H1 (cell line): ENCODE measurements around the gene WDR77. TPM values are rescaled to one million over a fixed set of nuclear protein-coding genes. Genes with fewer than 3 reads are reported as not detected.

ENCODE experiments used
- CTCF ChIA-PET: fragments of 300-600 bp; sonication (Branson Sonifier 250); formaldehyde crosslinking; loops from one replicate; lab custom pipeline; 2021; ENCODE audit not compliant: partially characterized antibody; lab: Charles Lee
- POLR2A ChIA-PET: fragments of 300-600 bp; sonication (Branson Sonifier 250); formaldehyde crosslinking; loops from one replicate; lab custom pipeline; 2021; ENCODE audit warnings: inconsistent platforms; ENCODE audit not compliant: partially characterized antibody; lab: Charles Lee
- DNase-seq, 2 experiments: peaks; one replicate each; pipeline versions ENCODE4 v3.0.0 to v3.0.0-alpha.2; 2010 to 2022; ENCODE audit warnings: low spot score in 2 of 2, low read depth in 1 of 2, mixed read lengths in 1 of 2
- FAIRE-seq: peaks from 2 replicates; lab custom pipeline; 2011; peaks lifted over from hg19 to GRCh38; lab: Jason Lieb, UNC
- H2AFZ ChIP-seq: 2 replicates; pipeline ENCODE4 v1.8.1; 2012; ENCODE audit warnings: low read length, inconsistent platforms
- H2AK5ac ChIP-seq: 2 replicates; pipeline ENCODE4 v1.6.1; 2013; ENCODE audit warnings: low read depth, low read length
- H2BK120ac ChIP-seq: replicated peaks from 2 replicates; pipeline ENCODE3; 2013; ENCODE audit warnings: low read depth, low read length, inconsistent platforms
- H2BK12ac ChIP-seq: 2 replicates; pipeline ENCODE4 v1.6.1; 2013; ENCODE audit warnings: low read depth, low read length
- H2BK15ac ChIP-seq: 2 replicates; pipeline ENCODE4 v1.6.1; 2013; ENCODE audit warnings: low read length
- H2BK20ac ChIP-seq: 2 replicates; pipeline ENCODE4 v1.6.1; 2013; ENCODE audit warnings: low read length
- H2BK5ac ChIP-seq: 2 replicates; pipeline ENCODE4 v1.6.1; 2013; ENCODE audit warnings: low read depth, low read length
- H3K14ac ChIP-seq: 2 replicates; pipeline ENCODE4 v1.6.1; 2013; ENCODE audit warnings: inconsistent platforms; ENCODE audit not compliant: insufficient read length
- H3K18ac ChIP-seq: 2 replicates; pipeline ENCODE4 v1.6.1; 2013; ENCODE audit warnings: low read length; ENCODE audit errors: extremely low read depth
- H3K23ac ChIP-seq: 2 replicates; pipeline ENCODE4 v1.6.1; 2013; ENCODE audit warnings: inconsistent platforms; ENCODE audit not compliant: insufficient read length
- H3K23me2 ChIP-seq: 2 replicates; pipeline ENCODE4 v1.6.1; 2013; ENCODE audit warnings: low read depth, low read length
- H3K27ac ChIP-seq: 2 replicates; pipeline ENCODE4 v1.6.1; 2011; ENCODE audit warnings: low read depth, low read length, inconsistent platforms
- H3K27me3 ChIP-seq, 4 experiments: replicated peaks in 1 of 4; 1 replicate in 1 of 4; 2 replicates in 3 of 4; pipeline versions ENCODE4 v1.6.1 to v1.8.1; 2011 to 2013; ENCODE audit warnings: low read length in 3 of 4, mild to moderate bottlenecking in 3 of 4, inconsistent platforms in 2 of 4, mixed read lengths in 2 of 4, moderate library complexity in 1 of 4; ENCODE audit not compliant: control insufficient read depth in 3 of 4, insufficient read depth in 3 of 4; ENCODE audit errors: extremely low read depth in 1 of 4
- H3K36me3 ChIP-seq, 4 experiments: 2 replicates each; pipeline versions ENCODE4 v1.6.1 to v1.8.1; 2011 to 2013; ENCODE audit warnings: mild to moderate bottlenecking in 4 of 4, low read length in 3 of 4, moderate library complexity in 2 of 4, control low read depth in 1 of 4, inconsistent platforms in 1 of 4; ENCODE audit not compliant: insufficient read depth in 4 of 4, control insufficient read depth in 2 of 4
- H3K4ac ChIP-seq: replicated peaks from 2 replicates; pipeline ENCODE3; 2013; ENCODE audit warnings: low read length, low read depth, mixed read lengths, inconsistent platforms; ENCODE audit not compliant: insufficient read length
- H3K4me1 ChIP-seq, 4 experiments: replicated peaks in 1 of 4; 1 replicate in 1 of 4; 2 replicates in 3 of 4; pipeline versions ENCODE4 v1.6.1 to v1.8.1; 2011 to 2013; ENCODE audit warnings: low read length in 3 of 4, inconsistent platforms in 2 of 4, mixed read lengths in 1 of 4; ENCODE audit not compliant: insufficient read depth in 4 of 4, control insufficient read depth in 3 of 4
- H3K4me2 ChIP-seq, 2 experiments: 2 replicates each; pipeline versions ENCODE4 v1.6.1 to v1.8.1; 2011 to 2013; ENCODE audit warnings: low read depth in 2 of 2, low read length in 2 of 2, control low read depth in 1 of 2, inconsistent platforms in 1 of 2, mild to moderate bottlenecking in 1 of 2; ENCODE audit not compliant: insufficient read depth in 1 of 2
- H3K4me3 ChIP-seq, 4 experiments: fragments of 200-600, 300-600 bp in 1 of 4; sonication (generic), shearing (Covaris generic), sonication (Bioruptor Twin) in 1 of 4; 2 replicates each; pipeline versions ENCODE4 v1.5.1 to v1.8.1; 2011 to 2016; ENCODE audit warnings: low read length in 4 of 4, low read depth in 3 of 4, control low read depth in 2 of 4, inconsistent platforms in 2 of 4, mild to moderate bottlenecking in 2 of 4, mixed read lengths in 1 of 4, moderate library complexity in 1 of 4; ENCODE audit not compliant: insufficient read depth in 2 of 4; ENCODE audit errors: extremely low read depth in 1 of 4
- H3K56ac ChIP-seq: replicated peaks from 2 replicates; pipeline ENCODE3; 2013; ENCODE audit warnings: low read depth, mild to moderate bottlenecking, mixed read lengths, low read length, inconsistent platforms; ENCODE audit not compliant: insufficient read length
- H3K79me1 ChIP-seq: 2 replicates; pipeline ENCODE4 v1.6.1; 2013; ENCODE audit warnings: low read depth, low read length, control low read depth
- H3K79me2 ChIP-seq, 2 experiments: 2 replicates each; pipeline versions ENCODE4 v1.6.1 to v1.8.1; 2012 to 2013; ENCODE audit warnings: low read length in 2 of 2, mild to moderate bottlenecking in 2 of 2, inconsistent platforms in 1 of 2; ENCODE audit not compliant: insufficient read depth in 2 of 2, control insufficient read depth in 1 of 2
- H3K9ac ChIP-seq, 4 experiments: replicated peaks in 1 of 4; 1 replicate in 1 of 4; 2 replicates in 3 of 4; pipeline versions ENCODE4 v1.6.1 to v1.8.1; 2011 to 2013; ENCODE audit warnings: low read depth in 3 of 4, low read length in 3 of 4, control low read depth in 2 of 4, mild to moderate bottlenecking in 2 of 4, moderate library complexity in 2 of 4, inconsistent platforms in 1 of 4; ENCODE audit errors: extremely low read depth in 1 of 4
- H3K9me3 ChIP-seq, 2 experiments: 2 replicates each; pipeline versions ENCODE4 v1.6.1 to v1.8.1; 2012 to 2013; ENCODE audit warnings: mild to moderate bottlenecking in 2 of 2, moderate library complexity in 2 of 2, control low read depth in 1 of 2, inconsistent platforms in 1 of 2, low read depth in 1 of 2, low read length in 1 of 2, mixed read lengths in 1 of 2; ENCODE audit not compliant: insufficient read depth in 2 of 2
- H4K20me1 ChIP-seq, 2 experiments: replicated peaks in 1 of 2; 2 replicates each; pipeline versions ENCODE3 to v1.8.1; 2011 to 2013; ENCODE audit warnings: inconsistent platforms in 2 of 2, low read length in 2 of 2, mild to moderate bottlenecking in 1 of 2; ENCODE audit not compliant: insufficient read depth in 2 of 2, control insufficient read depth in 1 of 2
- H4K5ac ChIP-seq: 2 replicates; pipeline ENCODE4 v1.6.1; 2013; ENCODE audit warnings: low read length, low read depth, mixed read lengths, inconsistent platforms; ENCODE audit not compliant: insufficient read length
- H4K8ac ChIP-seq: 2 replicates; pipeline ENCODE4 v1.8.0; 2013; ENCODE audit warnings: mild to moderate bottlenecking, moderate library complexity, low read length, inconsistent platforms; ENCODE audit not compliant: insufficient read depth; ENCODE audit errors: extremely low read depth
- H4K91ac ChIP-seq: replicated peaks from 2 replicates; pipeline ENCODE3; 2013; ENCODE audit warnings: low read length, mixed read lengths, inconsistent platforms; ENCODE audit not compliant: insufficient read length
- CBX8 ChIP-seq: fragments of 300-800, 300-1000 bp; sonication (generic); IDR thresholded peaks from 2 replicates; pipeline ENCODE4 v1.7.1; 2016; ENCODE audit warnings: low read depth, low read length, borderline replicate concordance
- SIRT6 ChIP-seq: IDR thresholded peaks from one replicate; pipeline ENCODE4 v1.7.1; 2012; ENCODE audit warnings: low read length, inconsistent platforms
- SIX5 ChIP-seq: IDR thresholded peaks from 2 replicates; pipeline ENCODE4 v1.6.1; 2011; ENCODE audit warnings: mild to moderate bottlenecking, low read depth, low read length
- WGBS, 2 experiments: shearing (Covaris generic) in 1 of 2; methylation state at CpG; one replicate each; pipeline versions ENCODE4 v1.1.6 to v1.1.7; 2013 to 2015; ENCODE audit warnings: low lambda C conversion rate in 2 of 2, mixed read lengths in 2 of 2, inconsistent platforms in 1 of 2, low coverage in 1 of 2, missing lambda C conversion rate in 1 of 2; ENCODE audit not compliant: insufficient replicate concordance in 2 of 2, insufficient coverage in 1 of 2, insufficient read length in 1 of 2; ENCODE audit errors: extremely low coverage in 1 of 2, missing lambda C conversion rate in 1 of 2; 5-methylcytosine and 5-hydroxymethylcytosine counted together
- polyA plus RNA-seq, 7 experiments: library from polyadenylated mRNA; depleted of rRNA in 3 of 7; stranded (reverse) in 5 of 7; unstranded in 2 of 7; fragments of >200 nt in 5 of 7; fragments of 200-250 nt in 2 of 7; gene quantifications; 1 replicate in 5 of 7; 2 replicates in 1 of 7; 4 replicates in 1 of 7; pipeline versions ENCODE4 v1.2.1 to v1.2.3, GENCODE V29; 2011 to 2013; ENCODE audit warnings: missing spikeins in 2 of 7, mixed read lengths in 2 of 7
- total RNA-seq: library from RNA; stranded (reverse); fragmentation: NEBNext Ultra II Directional; extraction: Animal tissue kit (Norgen Biotek cat#: 25700); gene quantifications from 2 replicates; pipeline ENCODE4 v1.2.1, GENCODE V29; 2021

WDR77 gene
- total and polyA plus RNA-seq, 2 of the 8 experiments (the other 6 are each of a cell fraction or from before 2014, with no cell fraction given) = 66.0 to 156 TPM

DNA sequence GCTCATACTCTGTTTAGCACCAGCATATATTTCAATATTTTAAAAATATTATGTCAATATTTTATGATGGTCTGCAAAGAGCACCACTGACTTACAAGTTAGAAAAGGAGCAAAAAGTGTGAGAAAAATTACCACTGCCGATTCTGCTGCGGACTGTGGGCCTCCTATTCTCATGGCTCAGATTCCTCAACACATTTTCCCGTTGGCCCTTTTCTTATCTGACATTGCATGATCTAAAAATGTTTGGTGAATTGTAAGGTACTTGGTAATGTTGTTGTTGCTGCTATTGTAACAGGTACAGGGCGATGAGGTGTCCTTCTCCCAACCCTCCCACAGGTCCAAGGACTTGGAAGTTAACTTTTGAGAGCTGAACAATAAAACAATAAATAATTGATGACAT is 25.5 kb upstream of the WDR77 start:
- Histone ChIP-seq H2BK5ac (no peak overlapping the region), H2BK15ac (no peak overlapping the region), H3K56ac (no peak overlapping the region), H3K23ac (no peak overlapping the region), H3K9ac (no peak overlapping the region), H3K27ac (no peak overlapping the region), H3K4me2 (no peak overlapping the region), H3K4ac (no peak overlapping the region), H3K9me3 (no peaks in the 10 kb centered on the region), H3K14ac (no peak overlapping the region), H2AK5ac (no peak overlapping the region), H3K36me3 (no peaks in the 10 kb centered on the region; a peak in 1 of 8 replicates), H2BK12ac (no peak overlapping the region), H2AFZ (no peak overlapping the region), H4K8ac (no peak overlapping the region), H3K27me3 (no peaks in the 10 kb centered on the region), H3K79me2 (no peaks in the 10 kb centered on the region), H4K20me1 (no peaks in the 10 kb centered on the region), H3K4me1 (no peaks in the 10 kb centered on the region), H3K18ac (no peak overlapping the region), H3K23me2 (no peaks in the 10 kb centered on the region), H2BK120ac (no peak overlapping the region), H4K5ac (no peak overlapping the region), H2BK20ac (no peak overlapping the region), H4K91ac (no peak overlapping the region), H3K79me1 (no peaks in the 10 kb centered on the region), H3K4me3 (no peak overlapping the region)
- CTCF ChIA-PET = no interaction called here
- no peak for FAIRE-seq
- POLR2A ChIA-PET = interaction anchor here (1.7 kb wide), 1 partner anchor 23 kb away, joined by 4 read pairs; no protein-coding TSS in a partner anchor
- no peak for TF ChIP-seq CBX8
- no peak for TF ChIP-seq SIRT6
- TF ChIP-seq SIX5 = no peak
- WGBS, 2 experiments = 87% methylated on average over 4 of the region's 4 CpGs; no CpG with 5 or more reads in 1 of the 2 experiments
- no peak for DNase-seq
